Loucy (cell line): ENCODE data around the gene RHOG.

Experiments
- EZH2phosphoT487 ChIP-seq: fragments of 200-600 bp; IDR thresholded peaks from 2 replicates; pipeline ENCODE4 v1.6.1; 2018; ENCODE audit warnings: antibody characterized with exemption, mild to moderate bottlenecking, moderate library complexity, borderline replicate concordance
- TF ChIP-seq, protein P1 (sequence below): fragments of 200-600 bp; sonication (generic); conservative IDR thresholded peaks from 2 replicates; pipeline ENCODE4 v1.5.1; 2014; ENCODE audit warnings: mild to moderate bottlenecking, antibody characterized with exemption, low read length

- TF ChIP-seq, protein P1, sequence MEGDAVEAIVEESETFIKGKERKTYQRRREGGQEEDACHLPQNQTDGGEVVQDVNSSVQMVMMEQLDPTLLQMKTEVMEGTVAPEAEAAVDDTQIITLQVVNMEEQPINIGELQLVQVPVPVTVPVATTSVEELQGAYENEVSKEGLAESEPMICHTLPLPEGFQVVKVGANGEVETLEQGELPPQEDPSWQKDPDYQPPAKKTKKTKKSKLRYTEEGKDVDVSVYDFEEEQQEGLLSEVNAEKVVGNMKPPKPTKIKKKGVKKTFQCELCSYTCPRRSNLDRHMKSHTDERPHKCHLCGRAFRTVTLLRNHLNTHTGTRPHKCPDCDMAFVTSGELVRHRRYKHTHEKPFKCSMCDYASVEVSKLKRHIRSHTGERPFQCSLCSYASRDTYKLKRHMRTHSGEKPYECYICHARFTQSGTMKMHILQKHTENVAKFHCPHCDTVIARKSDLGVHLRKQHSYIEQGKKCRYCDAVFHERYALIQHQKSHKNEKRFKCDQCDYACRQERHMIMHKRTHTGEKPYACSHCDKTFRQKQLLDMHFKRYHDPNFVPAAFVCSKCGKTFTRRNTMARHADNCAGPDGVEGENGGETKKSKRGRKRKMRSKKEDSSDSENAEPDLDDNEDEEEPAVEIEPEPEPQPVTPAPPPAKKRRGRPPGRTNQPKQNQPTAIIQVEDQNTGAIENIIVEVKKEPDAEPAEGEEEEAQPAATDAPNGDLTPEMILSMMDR: no peak
- no peak for TF ChIP-seq EZH2phosphoT487
These were observed 59.3 kb downstream of the RHOG start for GRCh38 chr11:3781423-3781822.
